Hematopoietic multipotent progenitor cell treated with erythropoietin and hydrocortisone succinate and interleukin-3 and kit ligand, for 4 days (in vitro differentiated cells): ENCODE measurements around the gene MIS12.

Experiments
- DNase-seq: peaks from one replicate; pipeline ENCODE4 v3.0.0-alpha.2; 2015

The MIS12 gene, protein sequence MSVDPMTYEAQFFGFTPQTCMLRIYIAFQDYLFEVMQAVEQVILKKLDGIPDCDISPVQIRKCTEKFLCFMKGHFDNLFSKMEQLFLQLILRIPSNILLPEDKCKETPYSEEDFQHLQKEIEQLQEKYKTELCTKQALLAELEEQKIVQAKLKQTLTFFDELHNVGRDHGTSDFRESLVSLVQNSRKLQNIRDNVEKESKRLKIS

DNA sequence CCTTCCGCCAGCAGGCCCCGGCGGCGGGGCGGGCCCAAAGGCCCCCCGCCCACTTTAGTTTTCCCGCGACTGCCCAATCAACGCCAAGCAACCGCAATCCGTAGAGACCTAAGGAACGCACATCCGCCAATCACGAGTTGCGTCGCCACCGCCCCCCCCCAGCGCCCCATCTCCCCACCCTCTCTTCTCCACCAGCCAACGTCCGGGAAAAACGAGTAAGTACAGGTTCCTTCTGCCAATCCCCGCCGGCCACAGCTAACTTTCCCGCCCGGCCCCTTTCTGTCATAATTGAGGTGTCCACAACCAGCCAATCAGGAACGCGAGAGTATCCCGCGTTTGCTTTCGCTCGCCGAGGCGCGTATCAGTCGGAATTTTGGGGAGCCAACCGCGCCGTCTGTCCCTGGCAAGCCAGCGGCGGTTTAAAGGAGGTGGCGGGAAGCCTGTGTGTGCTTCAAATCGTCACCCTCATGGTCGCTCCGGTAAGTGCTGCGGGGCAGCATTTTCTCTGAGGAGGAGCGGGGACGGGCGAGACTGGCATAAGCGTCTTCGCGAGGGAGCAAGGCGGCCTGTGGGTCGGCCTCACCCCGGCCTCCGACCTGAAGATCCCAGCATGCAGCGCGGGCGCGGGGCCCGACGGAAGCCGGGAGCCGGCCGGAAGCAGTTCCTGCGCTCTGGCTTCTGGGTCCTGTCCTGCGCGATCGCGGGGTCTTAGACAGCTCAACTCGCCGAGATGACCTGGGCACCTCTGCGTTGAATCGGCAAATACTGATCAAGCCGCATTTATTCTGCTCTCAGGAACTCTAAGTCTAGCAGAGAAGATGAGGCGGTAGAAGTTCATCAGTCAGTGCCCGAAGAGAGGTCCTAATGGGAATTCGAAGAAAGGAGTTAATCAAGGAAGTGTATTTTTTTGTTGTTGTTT is at the start of gene MIS12:
Gene MIS12 (plus strand): TSS at position 361 of the 919 bp plus-strand sequence. CDS start 2,297 bp downstream, outside the sequence.
- peak; percentile 100 for DNase-seq

DNA sequence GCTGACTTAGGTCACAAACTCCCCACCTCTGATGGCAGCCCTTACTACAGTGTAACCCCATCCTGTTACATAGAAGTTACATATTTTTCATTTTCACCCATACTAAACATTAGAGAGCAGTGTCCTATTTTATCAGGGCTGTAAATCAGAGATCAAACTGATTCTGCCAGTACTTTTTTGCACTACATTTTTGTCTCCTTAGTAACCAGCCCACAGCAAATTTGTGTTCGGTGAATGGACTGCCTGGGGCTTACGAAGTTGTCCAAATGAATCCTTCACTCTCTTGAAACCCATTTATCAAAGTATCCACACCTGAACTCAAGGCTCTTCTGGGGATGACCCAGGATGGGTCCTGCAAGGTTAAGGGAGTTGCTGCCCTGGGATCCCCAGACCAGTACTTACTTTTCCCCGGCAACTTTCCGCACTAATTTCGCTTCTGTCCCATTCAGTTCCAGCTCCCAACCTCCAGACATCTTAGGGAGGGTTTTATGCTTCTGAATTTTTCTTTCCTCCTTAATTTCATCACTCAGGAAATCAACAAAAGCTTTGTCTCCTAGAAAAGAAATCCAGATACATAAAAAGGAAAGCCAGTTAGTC is 48.5 kb upstream of the MIS12 start:
- no peak for DNase-seq

DNA sequence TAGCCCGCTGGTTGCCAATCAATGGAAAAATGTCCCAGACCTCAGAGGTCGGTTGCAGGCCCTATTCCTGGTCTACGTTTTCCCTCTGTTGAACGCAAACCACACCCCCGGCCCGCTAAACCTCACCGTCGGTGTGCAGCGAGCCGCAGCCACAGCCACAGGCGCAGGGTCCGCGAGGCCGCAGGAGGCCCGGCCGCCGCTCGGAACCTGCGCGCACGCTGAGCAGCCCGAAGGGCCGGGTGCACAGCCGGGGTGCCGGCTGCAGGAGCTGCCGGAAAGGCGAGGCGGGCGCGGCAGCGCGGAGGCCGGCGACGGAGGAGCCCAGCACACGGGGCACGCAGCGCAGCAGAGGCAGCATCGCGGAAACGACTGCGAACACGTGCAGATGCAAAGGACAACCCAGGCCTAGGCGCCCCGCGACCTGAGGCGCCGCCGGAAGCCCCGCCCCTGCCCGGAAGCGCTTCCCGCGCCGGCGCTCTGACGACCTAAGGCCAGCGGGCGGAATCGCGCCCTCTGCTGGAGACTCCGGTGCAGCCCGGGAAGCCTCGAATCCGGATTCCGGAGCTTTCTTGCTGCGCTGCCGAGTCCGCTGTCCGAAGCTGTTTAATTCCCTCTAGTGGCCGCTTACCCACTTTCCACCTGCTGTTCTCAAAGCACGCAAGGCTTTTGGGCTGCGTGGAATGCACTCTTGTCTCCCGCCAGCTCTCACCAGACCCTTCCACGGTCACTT is 47.5 kb upstream of the MIS12 start, which contains the start of gene C1QBP:
Gene C1QBP (minus strand): TSS at position 440 of the 730 bp plus-strand sequence. CDS start 82 bp downstream, at position 358.
- peak; percentile 97 for DNase-seq

DNA sequence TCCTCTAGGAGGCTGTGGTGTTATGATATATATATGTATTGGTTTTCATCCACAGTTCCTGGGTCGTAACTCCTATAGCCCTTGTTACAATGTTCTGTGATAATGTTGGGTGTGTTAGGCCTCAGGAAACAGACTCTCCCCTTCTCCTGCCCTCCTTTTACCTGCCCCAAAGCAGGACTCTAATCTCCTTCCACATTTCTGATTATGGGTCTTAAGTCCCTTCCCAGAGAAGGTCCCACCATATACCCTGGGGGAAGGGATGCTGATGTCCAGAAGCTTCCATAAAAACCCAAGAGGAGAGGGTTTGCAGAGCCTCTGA is 47.0 kb upstream of the MIS12 start:
- DNase-seq = no peak

DNA sequence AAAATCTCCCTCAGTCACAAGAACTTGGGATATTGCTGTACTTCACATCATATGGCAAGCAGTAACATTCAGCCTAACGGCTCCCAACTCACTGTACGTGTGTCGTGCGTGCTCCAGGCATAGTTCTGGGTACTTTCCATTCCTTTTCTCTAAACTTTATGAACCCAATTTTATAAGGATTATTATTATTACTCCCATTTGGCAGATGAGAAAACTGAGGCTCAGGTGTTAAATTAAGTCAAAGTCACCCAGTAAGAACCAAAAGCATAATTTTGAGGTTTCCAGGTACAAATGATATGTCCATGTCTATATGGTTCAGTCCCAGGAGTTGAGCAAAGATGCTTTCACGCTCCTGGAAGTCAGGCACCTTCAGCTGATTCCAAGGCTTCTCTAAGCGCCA is 42.6 kb upstream of the MIS12 start:
- DNase-seq = no peak

DNA sequence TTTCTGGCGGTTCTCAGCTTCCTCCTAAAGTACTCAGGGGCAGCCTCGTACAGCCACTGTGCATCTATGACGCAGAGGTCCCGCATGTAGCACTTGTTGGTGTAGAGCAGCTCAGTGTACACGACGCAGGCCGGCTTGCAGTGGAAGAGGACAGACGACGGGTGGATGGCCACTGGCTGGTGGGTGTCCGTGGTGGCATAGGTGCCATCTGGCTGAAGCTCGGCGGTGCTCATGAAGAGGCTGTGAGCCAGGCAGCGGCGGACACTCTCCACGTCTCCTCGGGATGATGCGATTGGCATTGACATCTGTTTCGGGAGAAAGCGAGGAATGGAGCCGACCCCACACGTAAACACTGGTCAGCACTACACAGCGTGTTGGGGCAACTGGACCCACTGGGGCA is 42.2 kb upstream of the MIS12 start:
- no peak for DNase-seq

DNA sequence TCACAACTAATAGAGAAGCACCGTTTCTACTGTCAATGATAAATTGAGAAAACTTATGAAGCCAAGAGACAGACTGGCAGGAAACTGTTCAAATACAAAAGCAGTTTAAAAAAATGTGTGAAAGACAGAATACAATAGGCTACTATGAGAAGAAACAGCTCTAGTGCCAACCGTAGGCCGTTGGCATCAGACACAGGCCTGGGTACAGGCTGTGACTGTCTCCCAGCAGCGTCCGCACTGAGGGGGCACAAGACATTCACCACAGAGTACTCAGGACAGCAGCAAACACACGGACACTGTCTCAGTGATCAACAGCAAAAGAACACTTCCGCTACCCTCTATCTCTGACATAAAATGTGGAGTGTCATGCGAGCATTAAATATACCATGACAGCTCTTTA is 39.6 kb upstream of the MIS12 start:
- no peak for DNase-seq

DNA sequence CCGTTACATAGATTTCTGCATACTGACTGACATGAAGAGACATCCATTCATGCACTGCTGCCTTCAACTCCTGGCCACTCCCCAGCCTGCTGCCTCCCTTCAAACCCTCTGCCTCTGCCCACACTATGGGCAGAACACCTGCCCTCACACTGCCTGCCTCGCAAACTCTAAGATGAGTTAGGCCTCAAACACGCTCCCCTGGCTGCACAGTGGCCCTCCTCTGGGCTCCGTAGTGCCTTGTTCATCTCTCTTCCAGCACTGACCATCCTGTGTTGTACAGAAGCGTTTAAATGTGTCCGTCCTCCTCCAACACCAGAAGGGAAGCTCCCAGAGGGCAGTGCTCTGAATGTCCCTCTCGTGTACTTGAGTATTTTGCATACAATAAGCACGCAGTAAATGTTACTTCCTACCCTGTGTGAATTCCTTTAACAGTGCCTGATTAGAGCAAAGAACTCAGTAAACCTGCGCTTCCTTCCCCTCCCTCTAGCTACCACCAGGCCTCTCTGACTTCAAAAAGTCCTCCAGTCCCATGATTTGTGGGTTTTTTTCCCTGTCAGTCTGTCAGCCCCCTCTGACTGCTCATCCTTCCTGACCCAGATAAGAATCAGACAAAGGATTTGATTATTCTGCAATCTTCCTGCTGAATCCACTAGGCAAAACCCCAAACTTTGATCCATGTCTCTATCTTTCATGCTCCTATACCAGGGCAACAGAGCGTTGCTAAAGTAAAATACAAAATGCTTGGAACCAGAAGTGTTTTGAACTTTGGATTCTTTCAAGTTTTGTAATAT is 21.5 kb upstream of the MIS12 start:
- DNase-seq = no peak

DNA sequence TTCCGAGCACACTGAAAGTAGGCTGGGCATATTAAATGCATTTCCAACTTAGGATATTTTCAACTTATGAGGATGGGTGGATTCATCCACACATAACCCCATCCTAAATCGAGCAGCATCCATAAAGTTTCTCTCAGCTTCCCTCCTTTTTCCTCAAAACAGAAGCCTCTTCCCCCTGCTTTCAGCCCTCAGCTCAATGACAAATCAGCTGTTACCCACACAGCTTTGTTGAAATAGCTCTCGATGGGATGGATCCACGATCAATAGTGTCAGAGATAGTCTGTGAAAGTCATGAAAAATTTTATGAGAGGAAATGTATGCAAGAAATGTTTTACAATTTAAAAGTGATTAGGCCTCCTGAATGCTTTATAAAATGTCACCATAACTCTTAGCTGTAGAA is 20.1 kb upstream of the MIS12 start:
- no peak for DNase-seq

DNA sequence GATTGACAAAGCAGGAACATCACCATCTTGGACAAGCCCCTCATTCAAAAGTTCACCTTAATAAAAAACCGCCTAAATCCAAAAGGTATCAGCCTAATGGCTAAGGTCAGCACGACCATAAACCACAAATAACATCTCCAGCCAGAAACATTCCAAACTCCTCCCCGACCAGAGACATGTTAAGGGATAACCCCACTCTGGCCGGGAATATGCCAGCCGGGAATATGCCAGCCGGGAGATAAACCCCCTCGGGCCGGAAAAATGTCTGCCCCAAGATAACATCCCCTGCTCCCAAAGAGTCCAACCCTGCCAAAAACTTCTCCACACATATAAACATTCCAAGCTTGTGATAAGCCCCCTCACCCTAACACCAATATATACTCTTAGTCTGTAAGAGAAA is 18.9 kb upstream of the MIS12 start:
- DNase-seq = no peak

DNA sequence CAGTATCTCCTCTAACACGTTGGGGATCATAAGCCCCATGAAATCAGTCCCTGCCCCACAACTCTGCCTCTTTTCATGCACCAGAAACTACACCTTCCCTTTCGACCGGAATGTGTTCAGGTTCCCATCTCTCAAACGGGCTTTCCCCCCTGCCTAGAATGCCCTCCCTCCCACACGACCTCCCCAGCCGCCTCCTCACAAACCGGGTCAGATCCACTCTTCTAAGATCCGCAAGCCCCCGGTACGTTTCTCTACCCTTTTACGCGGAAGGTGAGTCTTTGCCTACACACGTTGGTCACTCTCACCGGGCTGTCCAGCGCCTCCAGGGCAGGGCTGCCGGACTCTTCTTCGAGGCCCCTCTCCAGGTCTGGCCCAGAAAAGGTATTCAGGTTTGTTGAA is 18.3 kb upstream of the MIS12 start:
- DNase-seq = peak; percentile 35

DNA sequence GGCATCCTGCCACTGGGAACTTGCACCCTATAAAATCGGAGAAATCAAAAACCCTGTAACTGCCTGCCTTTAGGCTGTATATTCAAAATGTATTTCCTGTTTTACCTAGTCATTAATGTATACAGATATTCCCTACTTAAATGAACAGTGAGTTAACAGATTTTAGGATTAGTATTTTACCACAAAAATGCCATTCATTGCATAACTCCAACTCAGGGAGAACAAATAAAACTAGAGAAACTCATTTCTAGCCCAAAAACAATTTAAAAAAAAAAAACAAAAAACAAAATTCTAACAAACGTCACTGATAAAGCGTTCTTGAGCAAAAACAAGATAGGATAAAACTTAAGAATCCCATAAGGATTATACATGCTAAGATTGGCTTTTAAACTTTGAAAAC is 13.9 kb upstream of the MIS12 start:
- DNase-seq = no peak

DNA sequence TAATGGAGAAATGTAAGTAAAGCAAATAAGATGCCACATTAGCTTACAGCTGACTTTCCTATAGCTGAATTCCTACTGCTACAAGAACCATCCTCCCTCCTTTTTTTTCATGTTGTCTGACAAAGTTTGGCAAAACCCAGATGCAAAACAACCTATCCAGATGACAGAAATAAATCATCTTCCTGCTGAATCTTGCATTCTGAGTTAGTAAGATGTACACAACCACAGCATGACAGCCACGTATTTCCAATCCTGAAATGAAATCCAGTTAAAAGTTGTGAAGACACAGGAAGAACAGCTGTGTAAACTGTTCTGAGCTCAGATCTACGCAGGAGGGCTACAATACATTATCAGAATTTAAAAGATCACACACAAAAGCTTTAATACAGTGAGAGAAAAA is 12.5 kb upstream of the MIS12 start:
- DNase-seq = no peak

DNA sequence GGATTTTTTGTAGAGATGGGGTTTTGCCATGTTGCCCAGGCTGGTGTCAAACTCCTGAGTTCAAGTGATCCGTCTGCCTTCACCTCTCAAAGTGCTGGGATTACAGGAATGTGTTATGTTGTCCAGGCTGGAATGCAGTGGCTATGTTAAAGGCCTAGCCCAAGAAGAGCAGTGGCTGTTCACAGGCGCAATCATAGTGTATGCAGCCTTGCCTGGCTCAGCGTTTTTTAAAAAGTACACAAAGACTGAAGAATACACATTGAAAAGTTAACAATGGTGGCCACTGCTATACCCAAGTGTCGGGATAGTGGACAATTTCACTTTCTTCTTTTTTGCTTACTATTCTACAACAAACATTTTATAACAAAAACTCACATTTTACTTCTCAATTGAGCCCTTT is 7.4 kb upstream of the MIS12 start:
- no peak for DNase-seq

DNA sequence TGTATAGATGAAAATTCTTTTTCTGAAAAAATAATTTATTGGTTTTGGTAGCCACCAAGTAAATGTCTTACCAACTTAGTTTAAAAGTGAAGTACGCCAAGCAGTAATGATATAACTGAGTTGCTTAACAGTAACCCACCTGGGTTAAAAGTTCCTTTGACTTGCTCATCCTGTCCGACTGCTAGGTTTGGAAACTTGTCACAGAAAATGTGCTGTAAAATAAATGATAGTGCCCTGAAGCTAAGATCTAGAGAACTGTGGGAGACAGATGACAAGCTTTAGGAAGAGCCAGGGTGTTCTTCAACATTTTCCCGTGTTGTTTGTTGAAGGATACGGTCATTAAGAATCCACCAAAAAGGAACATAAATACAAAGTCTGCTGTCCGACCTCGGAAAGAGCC is 5.4 kb upstream of the MIS12 start:
- DNase-seq = no peak

DNA sequence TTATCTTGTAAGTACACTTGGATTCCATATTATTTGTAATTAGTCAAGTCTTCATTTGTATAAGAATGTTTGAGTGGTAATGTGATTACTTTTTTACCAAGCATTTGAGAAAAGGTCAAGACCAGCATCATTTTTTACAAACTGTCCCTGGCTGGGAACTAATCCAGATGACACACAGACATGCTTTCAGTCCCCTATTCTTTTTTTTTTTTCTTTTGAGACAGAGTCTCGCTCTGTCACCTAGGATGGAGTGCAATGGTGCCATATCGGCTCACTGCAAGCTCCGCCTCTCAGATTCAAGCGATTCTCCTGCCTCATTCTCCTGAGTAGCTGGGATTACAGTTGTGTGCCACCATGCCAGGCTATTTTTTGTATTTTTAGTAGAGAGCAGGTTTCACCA is 4.9 kb upstream of the MIS12 start:
- no peak for DNase-seq

DNA sequence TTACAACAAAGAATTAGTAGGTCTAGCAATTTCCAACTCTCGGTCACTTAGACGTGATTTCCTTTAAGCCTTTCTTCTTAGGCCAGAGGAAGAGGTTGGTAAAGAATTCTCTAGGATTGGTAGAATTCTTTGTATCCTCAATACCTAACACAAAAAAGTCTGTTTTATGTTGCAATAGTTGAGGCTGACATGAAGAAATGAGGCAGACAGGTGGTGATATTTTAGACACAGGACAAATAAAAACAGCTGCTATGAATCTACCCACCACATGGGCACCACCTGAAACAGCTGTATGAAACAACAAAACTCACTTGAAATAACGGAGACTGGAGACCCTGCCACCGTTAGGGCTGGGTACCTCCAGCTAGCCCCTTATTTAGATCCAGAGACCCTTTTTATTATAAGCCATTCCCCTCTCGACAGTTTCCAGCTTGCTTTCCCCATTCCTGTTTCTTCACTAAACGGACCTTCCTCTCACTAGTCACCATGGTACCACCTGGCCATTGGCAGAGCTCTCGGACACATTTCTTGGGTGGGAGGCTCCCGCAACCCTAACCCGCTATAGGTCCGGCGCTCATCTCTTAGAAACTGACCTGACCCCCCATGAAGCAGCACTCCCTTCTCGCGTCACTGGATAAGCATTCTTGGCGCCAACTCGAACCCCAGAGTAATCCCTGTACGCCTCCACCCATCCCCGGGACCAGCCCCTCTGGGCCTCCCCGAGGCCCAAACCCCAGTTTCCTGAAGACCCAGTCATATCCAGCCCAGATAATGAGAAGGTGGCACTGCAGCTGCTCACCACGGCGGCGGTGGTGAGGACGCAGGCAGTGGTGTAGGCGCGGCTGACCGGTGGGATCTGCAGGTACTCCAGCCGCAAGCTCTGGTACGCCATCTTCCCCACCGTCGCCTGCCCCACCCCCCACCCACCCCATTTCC is 828 bp upstream of the MIS12 start, which contains the start of gene DERL2:
Gene DERL2 (minus strand): TSS at position 909 of the 936 bp plus-strand sequence. CDS start 17 bp downstream, at position 892.
- DNase-seq = peak; percentile 12

DNA sequence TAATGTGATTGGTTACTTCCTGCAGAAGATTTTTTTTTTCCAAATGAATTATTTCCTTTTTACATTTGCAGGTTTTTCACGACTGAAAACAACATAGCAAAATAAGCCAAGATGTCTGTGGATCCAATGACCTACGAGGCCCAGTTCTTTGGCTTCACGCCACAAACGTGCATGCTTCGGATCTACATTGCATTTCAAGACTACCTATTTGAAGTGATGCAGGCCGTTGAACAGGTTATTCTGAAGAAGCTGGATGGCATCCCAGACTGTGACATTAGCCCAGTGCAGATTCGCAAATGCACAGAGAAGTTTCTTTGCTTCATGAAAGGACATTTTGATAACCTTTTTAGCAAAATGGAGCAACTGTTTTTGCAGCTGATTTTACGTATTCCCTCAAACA is 2.4 kb downstream of the MIS12 start:
- no peak for DNase-seq

DNA sequence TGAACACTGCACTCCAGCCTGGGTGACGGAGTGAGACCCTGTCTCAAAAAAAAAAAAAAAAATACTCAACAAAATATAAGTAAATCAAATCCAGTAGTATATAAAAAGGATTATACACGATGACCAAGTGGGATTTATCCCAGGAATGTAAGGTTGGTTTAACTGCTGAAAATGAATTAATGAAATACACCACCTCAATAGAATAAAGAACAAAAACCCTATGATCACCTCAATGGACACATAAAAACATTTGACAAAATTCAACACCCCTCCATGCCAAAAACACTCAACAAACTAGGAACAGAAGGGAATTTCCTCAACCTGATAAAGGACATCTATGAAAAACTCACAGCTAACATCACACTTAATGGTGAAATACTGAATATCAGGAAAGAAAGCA is 6.6 kb downstream of the MIS12 start:
- DNase-seq = no peak

DNA sequence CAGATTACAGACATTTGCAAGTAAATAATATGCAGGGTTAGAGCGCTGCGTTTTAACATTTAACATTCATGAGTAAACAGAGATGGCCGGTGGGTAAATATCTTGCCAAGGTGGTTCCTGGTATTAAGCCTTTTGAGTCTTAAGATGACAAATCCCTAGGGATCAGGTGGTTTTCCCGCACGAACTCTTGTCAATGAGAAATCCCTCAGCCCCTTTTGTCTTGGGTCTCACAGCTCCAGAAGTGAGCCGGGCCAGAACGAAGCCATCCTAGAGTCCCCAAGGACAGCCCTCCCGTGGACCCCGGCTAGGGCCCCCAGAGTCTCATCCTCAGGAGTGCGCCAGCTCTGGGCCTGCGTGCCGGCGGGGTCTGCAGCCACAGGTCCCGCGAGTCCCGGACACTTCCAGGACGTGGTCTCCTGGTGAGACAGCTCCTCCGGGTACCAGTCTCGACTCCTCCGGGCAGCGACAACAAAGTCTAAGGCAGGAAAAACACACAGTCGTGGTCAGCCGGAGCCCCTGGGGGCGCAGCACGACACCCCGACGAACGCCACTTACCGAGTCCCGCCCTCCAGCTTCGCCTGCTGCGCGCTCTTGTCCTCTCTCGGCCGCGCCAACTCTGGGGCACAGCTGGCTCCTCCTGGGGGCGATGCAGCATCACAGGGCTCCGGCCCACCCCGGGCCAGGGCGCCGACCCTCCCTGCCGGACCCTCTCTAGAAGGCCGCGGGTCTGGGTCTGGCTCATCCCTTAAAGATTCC is 13.3 kb downstream of the MIS12 start:
- no peak for DNase-seq

DNA sequence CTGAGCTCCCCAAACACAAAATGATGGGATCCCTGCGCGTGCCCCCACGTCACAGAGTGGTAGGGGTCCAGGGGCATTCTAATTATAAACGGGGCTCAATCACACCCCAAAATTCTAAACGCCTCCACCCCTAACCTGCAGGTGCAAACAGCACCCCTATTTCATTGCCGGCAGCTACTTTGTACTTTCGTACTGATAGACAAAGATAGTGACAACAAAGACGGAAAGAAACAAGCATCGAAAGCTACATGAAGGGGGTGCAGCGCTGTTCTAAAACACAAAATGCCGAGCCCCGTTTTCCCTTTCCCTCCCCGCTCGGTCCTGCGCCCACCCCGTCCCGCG is 13.9 kb downstream of the MIS12 start:
- no peak for DNase-seq
